Esophagus muscularis mucosa (tissue), 4 donors: Measurements from ENCODE around the gene RYR1. TPM values are rescaled to one million over a fixed set of nuclear protein-coding genes. Genes with fewer than 3 reads are reported as not detected.

ENCODE experiments used
- DNase-seq: peaks from one replicate; pipeline ENCODE4 v3.0.0-alpha.2; 2017; ENCODE audit errors: extremely low spot score
- H3K27ac ChIP-seq, 4 donors: fragments of 200-600 bp; sonication (generic); replicated peaks in 1 of 4; 1 replicate in 3 of 4; 2 replicates in 1 of 4; pipeline ENCODE4 v1.5.1; 2016 to 2019; ENCODE audit warnings: mild to moderate bottlenecking in 1 of 4
- H3K27me3 ChIP-seq, 4 donors: fragments of 200-600 bp; sonication (generic); one replicate each; pipeline versions ENCODE4 v1.5.1 to v1.6.0; 2016 to 2019
- H3K36me3 ChIP-seq, 4 donors: fragments of 200-600 bp; sonication (generic); one replicate each; pipeline ENCODE4 v1.5.1; 2016 to 2019
- H3K4me1 ChIP-seq, 4 donors: fragments of 200-600 bp; sonication (generic); one replicate each; pipeline ENCODE4 v1.5.1; 2016 to 2019
- H3K4me3 ChIP-seq, 4 donors: fragments of 200-600 bp; sonication (generic); 1 replicate in 2 of 4; 2 replicates in 2 of 4; pipeline ENCODE4 v1.5.1; 2016 to 2019; ENCODE audit warnings: mild to moderate bottlenecking in 4 of 4, moderate library complexity in 1 of 4
- H3K9me3 ChIP-seq, 4 donors: fragments of 200-600 bp; sonication (generic); 1 replicate in 3 of 4; 2 replicates in 1 of 4; pipeline ENCODE4 v1.5.1; 2016 to 2019
- EP300 ChIP-seq: sonication (generic); formaldehyde crosslinking; IDR thresholded peaks from one replicate; pipeline ENCODE4 v1.6.1; 2017; ENCODE audit warnings: antibody characterized with exemption
- POLR2A ChIP-seq: fragments of 450-650 bp; IDR thresholded peaks from one replicate; pipeline ENCODE4 v1.6.1; 2017; ENCODE audit warnings: antibody characterized with exemption, moderate library complexity, mild to moderate bottlenecking, low read depth
- POLR2AphosphoS5 ChIP-seq, 2 donors: sonication (generic); formaldehyde crosslinking; IDR thresholded peaks; one replicate each; pipeline ENCODE4 v1.6.1; 2017; ENCODE audit warnings: antibody characterized with exemption in 2 of 2
- WGBS: methylation state at CpG from one replicate; pipeline ENCODE4 v1.1.5; 2018; 5-methylcytosine and 5-hydroxymethylcytosine counted together
- intact Hi-C: fragments of 100-400 bp; cut with DNase I; formaldehyde crosslinking; loops from one replicate; pipeline ENCODE4 v1.15.1; 2023
- total RNA-seq, 4 donors: library from RNA; depleted of rRNA; stranded (reverse); fragments of >200 nt; gene quantifications; one replicate each; pipeline versions ENCODE4 v1.1.0 to v1.2.1, GENCODE V29; 2016
- TF ChIP-seq, protein P1 (sequence below), 3 experiments: fragments of 200-600 bp in 2 of 3; fragments of 450-650 bp in 1 of 3; sonication (generic) in 2 of 3; IDR thresholded peaks; one replicate each; pipeline ENCODE4 v1.5.1; 2017 to 2019; ENCODE audit warnings: antibody characterized with exemption in 3 of 3, mild to moderate bottlenecking in 2 of 3, moderate library complexity in 1 of 3

Gene RYR1
- total RNA-seq, 4 donors from 2014 or later = 0.99 to 4.0 (median 2.7) TPM

DNA sequence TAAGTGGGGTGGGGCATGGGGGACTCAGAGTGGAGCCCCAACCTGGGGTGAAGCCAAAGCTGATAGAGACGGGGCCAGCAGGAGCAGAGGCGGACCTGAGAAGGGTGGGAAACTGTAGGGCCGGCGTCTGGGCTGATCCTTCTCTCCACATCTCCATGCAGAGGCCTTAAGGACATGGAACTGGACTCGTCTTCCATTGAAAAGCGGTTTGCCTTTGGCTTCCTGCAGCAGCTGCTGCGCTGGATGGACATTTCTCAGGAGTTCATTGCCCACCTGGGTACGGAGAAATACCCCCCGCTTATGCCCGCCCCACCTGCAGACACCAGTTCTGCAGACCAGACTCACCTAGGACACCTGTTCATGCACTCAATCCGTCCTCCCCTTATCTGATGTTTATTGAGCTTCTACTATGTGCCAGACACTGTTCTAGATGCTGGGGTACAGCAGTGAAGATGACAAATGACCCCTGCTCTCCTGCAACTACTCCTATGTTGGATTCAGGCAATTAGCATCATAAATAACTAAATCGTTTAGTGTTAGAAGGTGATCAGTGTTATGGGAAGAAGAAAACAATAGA is 74.1 kb downstream of the RYR1 start:
- intact Hi-C loops = no loop called here
- 75% methylated on average over 12 of the region's 12 CpGs for WGBS
- Histone ChIP-seq H3K27me3 (peaks cover 0 to 28% (median 0%) of the 10 kb centered on the region in 4 donors), H3K4me1 (peaks cover 0 to 10% (median 0%) of the 10 kb centered on the region in 4 donors), H3K9me3 (no peaks in the 10 kb centered on the region), H3K4me3 (no peak overlapping the region), H3K27ac (no peak overlapping the region), H3K36me3 (no peaks in the 10 kb centered on the region)
- TF ChIP-seq POLR2AphosphoS5 (IDR thresholded peaks at IDR 0.05) (no peak), POLR2A (no peak), EP300 (no peak)
- TF ChIP-seq, protein P1, sequence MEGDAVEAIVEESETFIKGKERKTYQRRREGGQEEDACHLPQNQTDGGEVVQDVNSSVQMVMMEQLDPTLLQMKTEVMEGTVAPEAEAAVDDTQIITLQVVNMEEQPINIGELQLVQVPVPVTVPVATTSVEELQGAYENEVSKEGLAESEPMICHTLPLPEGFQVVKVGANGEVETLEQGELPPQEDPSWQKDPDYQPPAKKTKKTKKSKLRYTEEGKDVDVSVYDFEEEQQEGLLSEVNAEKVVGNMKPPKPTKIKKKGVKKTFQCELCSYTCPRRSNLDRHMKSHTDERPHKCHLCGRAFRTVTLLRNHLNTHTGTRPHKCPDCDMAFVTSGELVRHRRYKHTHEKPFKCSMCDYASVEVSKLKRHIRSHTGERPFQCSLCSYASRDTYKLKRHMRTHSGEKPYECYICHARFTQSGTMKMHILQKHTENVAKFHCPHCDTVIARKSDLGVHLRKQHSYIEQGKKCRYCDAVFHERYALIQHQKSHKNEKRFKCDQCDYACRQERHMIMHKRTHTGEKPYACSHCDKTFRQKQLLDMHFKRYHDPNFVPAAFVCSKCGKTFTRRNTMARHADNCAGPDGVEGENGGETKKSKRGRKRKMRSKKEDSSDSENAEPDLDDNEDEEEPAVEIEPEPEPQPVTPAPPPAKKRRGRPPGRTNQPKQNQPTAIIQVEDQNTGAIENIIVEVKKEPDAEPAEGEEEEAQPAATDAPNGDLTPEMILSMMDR (IDR thresholded peaks at IDR 0.05) = no peak
- DNase-seq = no peak

DNA sequence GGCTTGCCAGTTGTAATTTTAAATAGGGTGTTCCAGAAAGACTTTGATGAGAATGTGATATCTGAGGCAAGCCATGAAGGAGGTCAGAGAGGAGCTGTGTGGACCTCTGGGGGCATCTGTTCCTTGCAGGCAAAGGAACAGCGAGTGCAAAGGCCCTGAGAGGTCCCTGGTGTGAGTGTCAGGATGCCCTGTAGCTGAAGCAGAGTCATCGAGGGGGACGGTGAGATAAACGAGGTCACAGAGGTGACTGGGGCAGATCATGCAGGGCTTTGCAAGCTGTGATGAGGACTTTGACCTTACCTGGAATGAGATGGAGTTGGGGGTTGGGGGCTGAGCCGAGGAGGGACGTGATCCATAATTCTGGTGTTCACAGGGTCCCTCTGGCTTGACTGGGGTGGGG is 75.0 kb downstream of the RYR1 start:
- Histone ChIP-seq H3K27ac (no peak overlapping the region), H3K4me3 (no peak overlapping the region), H3K4me1 (peaks cover 0 to 10% (median 0%) of the 10 kb centered on the region in 4 donors), H3K9me3 (no peaks in the 10 kb centered on the region), H3K27me3 (peaks cover 0 to 28% (median 0%) of the 10 kb centered on the region in 4 donors), H3K36me3 (no peaks in the 10 kb centered on the region)
- intact Hi-C loops = no loop called here
- 78% methylated on average over 6 of the region's 6 CpGs for WGBS
- DNase-seq = no peak
- TF ChIP-seq POLR2A (no peak), POLR2AphosphoS5 (IDR thresholded peaks at IDR 0.05) (no peak), EP300 (no peak)
- TF ChIP-seq, protein P1 (IDR thresholded peaks at IDR 0.05) = no peak

DNA sequence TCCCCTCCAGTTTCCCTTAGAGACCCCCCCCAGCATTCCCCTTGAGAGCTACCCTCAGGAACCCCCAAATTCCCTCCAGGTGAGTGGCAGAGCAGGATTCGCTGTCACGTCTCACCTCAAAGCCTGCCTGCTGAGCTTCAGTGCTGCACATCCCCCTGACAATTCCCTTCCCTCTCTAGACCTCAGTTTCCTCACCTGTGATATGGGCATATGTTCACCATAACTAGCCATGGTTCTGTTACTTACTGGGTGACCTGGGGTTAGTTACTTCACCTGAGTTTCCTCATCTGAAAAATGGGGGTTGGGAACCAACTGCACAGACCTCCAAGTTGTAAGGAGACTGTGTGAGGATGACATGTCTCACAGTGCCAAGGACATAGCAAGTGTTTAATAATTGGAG is 75.5 kb downstream of the RYR1 start:
- Histone ChIP-seq H3K27ac (no peak overlapping the region), H3K27me3 (peaks cover 0 to 28% (median 0%) of the 10 kb centered on the region in 4 donors), H3K9me3 (no peaks in the 10 kb centered on the region), H3K4me3 (no peak overlapping the region), H3K4me1 (peaks cover 0 to 10% (median 0%) of the 10 kb centered on the region in 4 donors), H3K36me3 (no peaks in the 10 kb centered on the region)
- no peak for DNase-seq
- TF ChIP-seq EP300 (no peak), POLR2AphosphoS5 (IDR thresholded peaks at IDR 0.05) (no peak), POLR2A (no peak)
- TF ChIP-seq, protein P1 (IDR thresholded peaks at IDR 0.05) = no peak
- intact Hi-C loops = no loop called here
- 91% methylated on average over 2 of the region's 2 CpGs for WGBS

DNA sequence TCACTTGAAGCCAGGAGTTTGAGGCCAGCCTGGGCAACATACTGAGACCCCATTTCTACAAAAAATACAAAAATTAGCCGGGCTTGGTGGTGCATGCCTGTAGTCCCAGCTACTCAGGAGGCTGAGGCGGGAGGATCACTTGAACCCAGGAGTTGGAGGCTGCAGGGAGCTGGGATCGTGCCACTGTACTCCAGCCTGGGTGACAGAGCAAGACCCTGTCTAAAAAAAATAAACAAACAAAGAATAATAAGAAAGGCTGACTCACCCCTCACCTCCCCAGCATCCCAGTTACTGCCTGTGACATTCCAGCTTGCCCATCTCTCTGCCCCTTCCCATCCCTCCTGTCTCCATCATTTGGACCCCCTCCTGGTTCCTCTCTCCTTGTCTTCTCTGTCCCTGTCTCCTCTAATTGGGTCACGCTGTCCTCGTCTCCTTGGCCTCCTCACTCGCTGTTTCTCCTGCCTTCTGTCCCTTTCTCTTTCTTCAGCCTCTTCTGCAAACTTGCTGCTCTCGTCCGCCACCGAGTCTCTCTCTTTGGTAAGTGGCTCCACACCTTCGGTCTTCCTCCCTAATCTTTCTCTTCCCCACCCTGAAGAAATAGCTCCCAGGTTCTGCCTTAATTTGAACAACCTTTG is 77.7 kb downstream of the RYR1 start:
- 71% methylated on average over 10 of the region's 10 CpGs for WGBS
- TF ChIP-seq EP300 (no peak), POLR2AphosphoS5 (IDR thresholded peaks at IDR 0.05) (no peak), POLR2A (no peak)
- TF ChIP-seq, protein P1 (IDR thresholded peaks at IDR 0.05) = no peak
- intact Hi-C loops = loop anchor here (10.0 kb wide), 1 partner anchor 124 kb away; no protein-coding TSS in a partner anchor
- H3K9me3 ChIP-seq = no peaks in the 10 kb centered on the region
- H3K36me3 ChIP-seq = no peaks in the 10 kb centered on the region
- no peak for DNase-seq
- H3K4me1 ChIP-seq = peaks cover 0 to 19% (median 8%) of the 10 kb centered on the region in 4 donors
- H3K4me3 ChIP-seq = no peak overlapping the region
- peaks cover 0 to 25% (median 0%) of the 10 kb centered on the region in 4 donors for H3K27me3 ChIP-seq
- no peak overlapping the region for H3K27ac ChIP-seq
